ENCODE results near the gene STMN3. TPM values are rescaled to one million over a fixed set of nuclear protein-coding genes. Genes with fewer than 3 reads are reported as not detected.

Gene STMN3
- total RNA-seq, 1 donor from 2014 or later, result 6.1 TPM

DNA sequence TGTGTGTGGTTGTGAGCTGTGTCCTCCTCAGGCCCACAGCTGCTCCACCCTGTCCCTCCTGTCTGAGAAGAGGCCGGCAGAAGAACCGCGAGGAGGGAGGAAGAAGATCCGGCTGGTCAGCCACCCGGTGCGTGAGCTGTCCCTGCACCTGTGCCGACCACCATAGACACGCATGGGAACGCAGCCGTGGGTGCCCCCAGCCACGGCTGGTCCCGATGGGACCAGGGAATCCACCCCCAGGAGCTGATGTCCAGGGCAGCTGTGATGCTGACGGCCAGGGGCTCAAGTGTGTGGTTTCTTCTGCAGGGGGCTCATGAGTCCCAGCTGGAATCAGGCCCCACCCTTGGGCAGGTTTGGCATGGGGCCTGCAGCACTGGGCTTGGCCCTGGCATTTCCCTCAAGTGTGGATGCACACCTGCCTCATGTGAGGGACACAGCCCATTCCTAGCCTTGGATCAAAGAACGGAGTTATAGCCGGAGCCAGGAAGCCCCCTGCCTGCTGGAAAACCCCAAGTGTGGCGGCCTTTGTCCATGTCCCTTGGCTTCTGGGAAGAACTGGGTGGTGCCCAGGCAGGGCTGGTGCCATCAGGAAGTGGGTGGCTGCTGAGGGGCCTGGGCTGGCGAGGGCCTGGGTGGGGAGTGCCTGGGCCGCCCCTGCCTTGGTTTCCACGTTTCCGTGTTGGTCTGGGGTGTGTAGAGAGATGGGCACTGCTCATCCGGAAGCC, 38.6 kb upstream of the STMN3 start:
- Mint-ChIP-seq H3K9me3 (no peaks in the 10 kb centered on the region), H3K4me3 (no peak overlapping the region), H3K4me1 (peaks cover 11% of the 10 kb centered on the region), H3K27ac (no peak overlapping the region), H3K27me3 (no peaks in the 10 kb centered on the region), H3K36me3 (ENCODE audit: low read depth) (peaks cover 4% of the 10 kb centered on the region)
- no peak for DNase-seq
- ChIA-PET CTCF (no interaction called here), POLR2A (no interaction called here)
- intact Hi-C loops (cut with micrococcal nuclease), result no loop called here
- TF ChIP-seq, protein P1, sequence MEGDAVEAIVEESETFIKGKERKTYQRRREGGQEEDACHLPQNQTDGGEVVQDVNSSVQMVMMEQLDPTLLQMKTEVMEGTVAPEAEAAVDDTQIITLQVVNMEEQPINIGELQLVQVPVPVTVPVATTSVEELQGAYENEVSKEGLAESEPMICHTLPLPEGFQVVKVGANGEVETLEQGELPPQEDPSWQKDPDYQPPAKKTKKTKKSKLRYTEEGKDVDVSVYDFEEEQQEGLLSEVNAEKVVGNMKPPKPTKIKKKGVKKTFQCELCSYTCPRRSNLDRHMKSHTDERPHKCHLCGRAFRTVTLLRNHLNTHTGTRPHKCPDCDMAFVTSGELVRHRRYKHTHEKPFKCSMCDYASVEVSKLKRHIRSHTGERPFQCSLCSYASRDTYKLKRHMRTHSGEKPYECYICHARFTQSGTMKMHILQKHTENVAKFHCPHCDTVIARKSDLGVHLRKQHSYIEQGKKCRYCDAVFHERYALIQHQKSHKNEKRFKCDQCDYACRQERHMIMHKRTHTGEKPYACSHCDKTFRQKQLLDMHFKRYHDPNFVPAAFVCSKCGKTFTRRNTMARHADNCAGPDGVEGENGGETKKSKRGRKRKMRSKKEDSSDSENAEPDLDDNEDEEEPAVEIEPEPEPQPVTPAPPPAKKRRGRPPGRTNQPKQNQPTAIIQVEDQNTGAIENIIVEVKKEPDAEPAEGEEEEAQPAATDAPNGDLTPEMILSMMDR (IDR thresholded peaks at IDR 0.05), result no peak
- ATAC-seq (ENCODE audit: low read depth), result no peak

DNA sequence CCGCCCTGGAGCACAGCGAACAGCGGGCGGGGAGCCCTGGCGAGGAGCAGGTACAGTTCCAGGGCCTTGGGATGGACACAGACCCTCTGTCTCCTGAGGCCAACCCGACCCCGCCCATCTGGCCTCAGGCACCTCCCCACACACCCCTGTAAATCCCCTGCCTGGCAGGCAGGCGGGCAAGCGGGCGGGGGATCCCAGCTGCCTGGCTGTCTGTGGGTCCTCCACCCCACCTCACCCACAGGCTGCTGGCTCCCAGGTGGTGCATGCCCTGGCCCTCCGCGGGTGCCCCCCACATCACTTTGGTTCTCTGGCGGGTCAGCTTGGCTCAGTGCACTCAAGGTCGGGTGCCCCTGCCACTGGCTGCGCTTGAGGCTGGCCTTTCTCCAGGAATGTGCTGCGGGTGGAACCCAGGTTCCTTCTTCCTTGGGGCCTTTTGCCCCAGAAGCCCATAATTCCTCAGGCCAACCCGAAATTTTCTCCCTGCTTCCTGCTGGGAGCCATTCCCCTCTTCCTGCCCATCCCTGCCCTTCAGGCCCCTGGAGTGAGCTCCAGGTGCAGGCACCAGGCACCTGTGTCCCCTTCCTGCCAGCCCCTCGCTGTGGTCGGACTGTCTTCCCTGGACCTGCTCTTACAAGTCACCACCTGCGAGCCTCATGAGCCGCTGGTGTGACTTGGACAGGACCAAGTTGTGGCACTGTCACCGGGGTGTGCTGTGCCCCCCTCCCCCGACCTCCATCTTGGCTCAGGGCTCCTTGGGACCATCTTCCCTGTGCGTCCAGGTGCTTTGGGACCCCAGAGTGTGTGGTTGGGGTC, 37.9 kb upstream of the STMN3 start:
- CTCF ChIA-PET, result no interaction called here
- Mint-ChIP-seq H3K36me3 (ENCODE audit: low read depth) (peaks cover 4% of the 10 kb centered on the region), H3K27me3 (no peaks in the 10 kb centered on the region), H3K27ac (no peak overlapping the region), H3K4me1 (peaks cover 6% of the 10 kb centered on the region), H3K4me3 (no peak overlapping the region), H3K9me3 (no peaks in the 10 kb centered on the region)
- TF ChIP-seq, protein P1 (IDR thresholded peaks at IDR 0.05), result no peak
- ATAC-seq (ENCODE audit: low read depth), result no peak
- POLR2A ChIA-PET, result interaction anchor here (0.6 kb wide), 1 partner anchor 148 kb away, joined by 3 read pairs; no protein-coding TSS in a partner anchor
- intact Hi-C loops (cut with micrococcal nuclease), result no loop called here
- DNase-seq, result no peak

DNA sequence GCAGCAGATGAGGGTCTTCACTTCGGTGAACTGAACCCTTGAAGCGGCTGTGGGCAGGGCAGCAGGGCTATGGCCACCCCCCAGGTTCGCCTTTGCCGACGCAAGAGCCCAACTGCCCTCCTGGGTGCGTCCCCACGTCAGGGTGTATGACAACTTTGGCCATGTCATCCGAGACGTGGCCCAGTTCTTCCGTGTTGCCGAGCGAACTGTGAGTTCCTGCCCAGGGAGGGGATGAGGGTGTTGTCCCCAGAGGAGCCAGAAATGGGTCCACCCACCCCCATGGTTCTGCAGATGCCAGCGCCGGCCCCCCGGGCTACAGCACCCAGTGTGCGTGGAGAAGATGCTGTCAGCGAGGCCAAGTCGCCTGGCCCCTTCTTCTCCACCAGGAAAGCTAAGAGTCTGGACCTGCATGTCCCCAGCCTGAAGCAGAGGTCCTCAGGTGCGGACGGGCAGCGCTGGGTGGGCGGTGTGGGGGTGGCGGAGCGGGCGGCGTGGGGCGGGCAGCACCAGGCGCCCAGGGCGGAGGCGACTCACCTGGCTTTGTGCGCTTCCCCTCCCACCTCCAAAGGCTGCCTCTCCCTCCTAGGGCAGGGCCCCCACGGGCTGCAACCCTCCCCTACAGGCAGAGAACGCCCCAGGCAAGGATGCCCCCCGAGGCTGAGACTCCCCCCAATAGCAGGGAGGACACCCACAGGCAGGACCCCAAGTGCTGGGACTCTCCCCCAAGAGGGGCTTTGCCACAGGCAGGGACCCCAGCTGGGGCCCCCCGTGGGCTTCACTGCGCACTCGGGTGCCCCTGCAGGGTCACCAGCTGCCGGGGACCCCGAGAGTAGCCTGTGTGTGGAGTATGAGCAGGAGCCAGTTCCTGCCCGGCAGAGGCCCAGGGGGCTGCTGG, 37.0 kb upstream of the STMN3 start:
- no peak overlapping the region for H3K4me3 Mint-ChIP-seq
- TF ChIP-seq, protein P1 (IDR thresholded peaks at IDR 0.05), result no peak
- H3K4me1 Mint-ChIP-seq, result peaks cover 4% of the 10 kb centered on the region
- H3K9me3 Mint-ChIP-seq, result no peaks in the 10 kb centered on the region
- DNase-seq (no peak), ATAC-seq (ENCODE audit: low read depth) (no peak)
- ChIA-PET POLR2A (interaction anchor here (0.6 kb wide), 1 partner anchor 147 kb away, joined by 3 read pairs; no protein-coding TSS in a partner anchor), CTCF (no interaction called here)
- no peaks in the 10 kb centered on the region for H3K27me3 Mint-ChIP-seq
- intact Hi-C loops (cut with micrococcal nuclease), result no loop called here
- peaks cover 4% of the 10 kb centered on the region for H3K36me3 Mint-ChIP-seq (ENCODE audit: low read depth)
- H3K27ac Mint-ChIP-seq, result no peak overlapping the region

DNA sequence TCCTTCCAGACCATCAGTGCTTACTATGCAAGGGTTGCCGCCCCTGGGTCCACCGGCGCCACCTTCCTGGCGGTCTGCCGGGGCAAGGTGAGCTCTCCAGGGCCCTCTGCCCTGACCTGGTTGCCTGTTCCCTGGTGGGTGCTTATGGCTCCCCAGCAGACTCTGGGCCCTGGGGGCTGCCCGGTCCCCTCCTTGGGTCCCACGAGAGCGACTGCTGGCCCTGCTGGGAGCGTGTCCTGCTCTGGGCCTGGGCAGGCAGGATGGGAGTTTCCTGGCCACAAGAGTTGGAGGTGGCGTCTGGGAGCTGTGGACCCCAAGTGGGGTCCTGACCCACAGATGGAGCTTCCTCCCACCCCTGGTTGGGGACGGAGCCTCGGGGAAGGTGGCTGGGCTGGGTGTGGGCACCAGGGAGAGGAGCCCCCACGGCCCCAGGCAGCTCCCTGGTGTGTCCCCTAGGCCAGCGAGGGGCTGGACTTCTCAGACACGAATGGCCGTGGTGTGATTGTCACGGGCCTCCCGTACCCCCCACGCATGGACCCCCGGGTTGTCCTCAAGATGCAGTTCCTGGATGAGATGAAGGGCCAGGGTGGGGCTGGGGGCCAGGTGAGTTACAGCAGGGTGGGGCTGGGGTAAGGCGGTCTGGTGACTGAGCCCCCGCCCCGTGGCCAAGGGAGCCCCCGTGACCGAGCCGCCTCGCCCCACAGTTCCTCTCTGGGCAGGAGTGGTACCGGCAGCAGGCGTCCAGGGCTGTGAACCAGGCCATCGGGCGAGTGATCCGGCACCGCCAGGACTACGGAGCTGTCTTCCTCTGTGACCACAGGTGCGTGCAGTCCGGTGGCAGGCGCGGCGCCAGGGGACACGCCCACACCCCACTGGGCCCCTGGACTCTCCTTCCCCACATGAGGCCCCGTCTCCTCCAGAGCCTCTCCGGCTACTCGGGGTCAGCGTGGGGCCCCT, 36.1 kb upstream of the STMN3 start:
- H3K4me3 Mint-ChIP-seq, result no peak overlapping the region
- H3K27ac Mint-ChIP-seq, result no peak overlapping the region
- peaks cover 4% of the 10 kb centered on the region for H3K36me3 Mint-ChIP-seq (ENCODE audit: low read depth)
- no peak for DNase-seq
- ChIA-PET CTCF (no interaction called here), POLR2A (interaction anchor here (0.6 kb wide), 1 partner anchor 18 kb away, joined by 3 read pairs; no protein-coding TSS in a partner anchor)
- no peak for ATAC-seq (ENCODE audit: low read depth)
- H3K4me1 Mint-ChIP-seq, result peaks cover 4% of the 10 kb centered on the region
- intact Hi-C loops (cut with micrococcal nuclease), result no loop called here
- no peaks in the 10 kb centered on the region for H3K9me3 Mint-ChIP-seq
- TF ChIP-seq, protein P1 (IDR thresholded peaks at IDR 0.05), result no peak
- no peaks in the 10 kb centered on the region for H3K27me3 Mint-ChIP-seq

All from activated B cell treated with CpG ODN at 0.5 μM for 24 hours (primary cell).